Neuronal stem cell (in vitro differentiated cells): Measurements from ENCODE around the gene PLEKHA8.

Experiments used
- DNase-seq: peaks from one replicate; pipeline ENCODE4 v3.0.0-alpha.2; 2013; ENCODE audit warnings: low spot score
- H2AFZ ChIP-seq: one replicate; pipeline ENCODE4 v1.6.1; 2013; ENCODE audit warnings: mild to moderate bottlenecking, low read length, inconsistent platforms
- H2AK5ac ChIP-seq: 2 replicates; pipeline ENCODE4 v1.6.1; 2013; ENCODE audit warnings: low read depth, mild to moderate bottlenecking, inconsistent platforms, low read length, moderate library complexity, mixed read lengths
- H2BK120ac ChIP-seq: 2 replicates; pipeline ENCODE4 v1.6.1; 2013; ENCODE audit warnings: low read depth, mild to moderate bottlenecking, inconsistent platforms, low read length, moderate library complexity, mixed read lengths
- H2BK12ac ChIP-seq: one replicate; pipeline ENCODE4 v1.6.1; 2013; ENCODE audit warnings: low read length, inconsistent platforms
- H2BK15ac ChIP-seq: 2 replicates; pipeline ENCODE4 v1.6.1; 2013; ENCODE audit warnings: mild to moderate bottlenecking, low read length, inconsistent platforms, mixed read lengths
- H2BK5ac ChIP-seq: one replicate; pipeline ENCODE4 v1.6.1; 2013; ENCODE audit warnings: inconsistent platforms, mild to moderate bottlenecking, low read length, moderate library complexity
- H3K14ac ChIP-seq: one replicate; pipeline ENCODE4 v1.6.1; 2013; ENCODE audit warnings: low read length, inconsistent platforms
- H3K18ac ChIP-seq: 2 replicates; pipeline ENCODE4 v1.6.1; 2013; ENCODE audit warnings: low read length, inconsistent platforms
- H3K23ac ChIP-seq: 2 replicates; pipeline ENCODE4 v1.6.1; 2013; ENCODE audit warnings: low read depth, mild to moderate bottlenecking, mixed read lengths, low read length, inconsistent platforms; ENCODE audit not compliant: poor library complexity
- H3K27ac ChIP-seq: replicated peaks from 3 replicates; pipeline ENCODE4 v1.5.1; 2013; ENCODE audit warnings: low read length, inconsistent platforms
- H3K27me3 ChIP-seq, 3 experiments: 2 replicates each; pipeline ENCODE4 v1.6.1; 2013; ENCODE audit warnings: low read length in 3 of 3, mild to moderate bottlenecking in 2 of 3, inconsistent platforms in 1 of 3, low read depth in 1 of 3, mixed read lengths in 1 of 3, moderate library complexity in 1 of 3; ENCODE audit not compliant: control insufficient read depth in 3 of 3, insufficient read depth in 3 of 3
- H3K36me3 ChIP-seq, 2 donors: replicated peaks in 1 of 2; 2 replicates each; pipeline ENCODE4 v1.6.1; 2013; ENCODE audit warnings: low read length in 2 of 2; ENCODE audit not compliant: control insufficient read depth in 2 of 2, insufficient read depth in 2 of 2
- H3K4ac ChIP-seq: 2 replicates; pipeline ENCODE4 v1.6.1; 2013; ENCODE audit warnings: inconsistent platforms, mild to moderate bottlenecking, low read length, moderate library complexity
- H3K4me1 ChIP-seq, 2 donors: 1 replicate in 1 of 2; 2 replicates in 1 of 2; pipeline ENCODE4 v1.6.1; 2013; ENCODE audit warnings: low read length in 2 of 2, low read depth in 1 of 2; ENCODE audit not compliant: control insufficient read depth in 2 of 2, insufficient read depth in 1 of 2
- H3K4me2 ChIP-seq: one replicate; pipeline ENCODE4 v1.6.1; 2013; ENCODE audit warnings: mild to moderate bottlenecking, low read length, inconsistent platforms; ENCODE audit not compliant: insufficient read depth, poor library complexity, severe bottlenecking
- H3K4me3 ChIP-seq, 2 donors: 2 replicates each; pipeline ENCODE4 v1.5.1; 2013; ENCODE audit warnings: low read length in 2 of 2, mild to moderate bottlenecking in 2 of 2, inconsistent platforms in 1 of 2, moderate library complexity in 1 of 2
- H3K79me1 ChIP-seq: one replicate; pipeline ENCODE4 v1.6.1; 2013; ENCODE audit warnings: low read depth, mild to moderate bottlenecking, inconsistent platforms, low read length, moderate library complexity
- H3K9ac ChIP-seq: one replicate; pipeline ENCODE4 v1.6.1; 2013; ENCODE audit warnings: mild to moderate bottlenecking, low read depth, low read length, inconsistent platforms; ENCODE audit not compliant: poor library complexity
- H3K9me3 ChIP-seq, 2 donors: replicated peaks in 1 of 2; 2 replicates each; pipeline versions ENCODE3 to v1.6.1; 2013; ENCODE audit warnings: low read length in 2 of 2, mild to moderate bottlenecking in 2 of 2, inconsistent platforms in 1 of 2, low read depth in 1 of 2, mixed read lengths in 1 of 2, moderate library complexity in 1 of 2; ENCODE audit not compliant: control insufficient read depth in 2 of 2, insufficient read depth in 1 of 2
- H4K8ac ChIP-seq: one replicate; pipeline ENCODE4 v1.6.1; 2013; ENCODE audit warnings: low read depth, mild to moderate bottlenecking, inconsistent platforms, low read length, moderate library complexity
- H4K91ac ChIP-seq: one replicate; pipeline ENCODE4 v1.6.1; 2013; ENCODE audit warnings: low read length, low read depth, mild to moderate bottlenecking, inconsistent platforms; ENCODE audit not compliant: poor library complexity
- WGBS, 2 donors: extraction: QIAGEN DNeasy Blood & Tissue Kit; methylation state at CpG; one replicate each; pipeline ENCODE4 v1.1.7; 2013; ENCODE audit warnings: missing lambda C conversion rate in 2 of 2, mixed read lengths in 1 of 2; ENCODE audit not compliant: insufficient read length in 2 of 2, insufficient replicate concordance in 1 of 2; ENCODE audit errors: extremely low coverage in 2 of 2; 5-methylcytosine and 5-hydroxymethylcytosine counted together

PLEKHA8 gene

GRCh38 chr7:30068117-30068516 lies 39.9 kb downstream of the PLEKHA8 start:
- H3K27ac ChIP-seq = no peak overlapping the region
- H3K4me3 ChIP-seq = no peak overlapping the region
- no peak overlapping the region for H3K4me2 ChIP-seq
- H2AK5ac ChIP-seq = no peak overlapping the region
- H4K8ac ChIP-seq = no peak overlapping the region
- H4K91ac ChIP-seq = no peak overlapping the region
- no peak overlapping the region for H2AFZ ChIP-seq
- H3K4me1 ChIP-seq = no peaks in the 10 kb centered on the region
- H2BK12ac ChIP-seq = no peak overlapping the region
- H2BK120ac ChIP-seq = no peak overlapping the region
- no peak overlapping the region for H2BK5ac ChIP-seq
- H3K9ac ChIP-seq = no peak overlapping the region
- no peak overlapping the region for H3K14ac ChIP-seq
- no peaks in the 10 kb centered on the region for H3K9me3 ChIP-seq
- H3K36me3 ChIP-seq = peaks cover 13 to 99% of the 10 kb centered on the region in 2 donors
- DNase-seq = no peak
- H3K79me1 ChIP-seq = no peaks in the 10 kb centered on the region
- H3K23ac ChIP-seq = no peak overlapping the region
- no peak overlapping the region for H3K4ac ChIP-seq
- no peaks in the 10 kb centered on the region for H3K27me3 ChIP-seq
- H2BK15ac ChIP-seq = no peak overlapping the region
- H3K18ac ChIP-seq = no peak overlapping the region

- no peak for DNase-seq
- no peaks in the 10 kb centered on the region for H3K4me1 ChIP-seq
- H2BK15ac ChIP-seq = no peak overlapping the region
- no peak overlapping the region for H2BK120ac ChIP-seq
- H2BK12ac ChIP-seq = no peak overlapping the region
- no peak overlapping the region for H2BK5ac ChIP-seq
- no peak overlapping the region for H3K9ac ChIP-seq
- H3K23ac ChIP-seq = no peak overlapping the region
- no peak overlapping the region for H2AK5ac ChIP-seq
- no peak overlapping the region for H3K14ac ChIP-seq
- H3K36me3 ChIP-seq = peaks cover 5 to 94% of the 10 kb centered on the region in 2 donors
- no peaks in the 10 kb centered on the region for H3K27me3 ChIP-seq
- no peaks in the 10 kb centered on the region for H3K79me1 ChIP-seq
- H4K91ac ChIP-seq = no peak overlapping the region
- H3K18ac ChIP-seq = no peak overlapping the region
- no peak overlapping the region for H2AFZ ChIP-seq
- no CpG with 5 or more reads among the region's 5 CpGs for WGBS, 2 donors
- no peak overlapping the region for H3K4me3 ChIP-seq
- H3K9me3 ChIP-seq = no peaks in the 10 kb centered on the region
- H3K4ac ChIP-seq = no peak overlapping the region
- no peak overlapping the region for H4K8ac ChIP-seq
- no peak overlapping the region for H3K27ac ChIP-seq
- no peak overlapping the region for H3K4me2 ChIP-seq
These were observed 41.1 kb downstream of the PLEKHA8 start for GRCh38 chr7:30069096-30069867.

GRCh38 chr7:30070052-30070451 lies 41.8 kb downstream of the PLEKHA8 start:
- no peak overlapping the region for H2BK15ac ChIP-seq
- H3K27ac ChIP-seq = no peak overlapping the region
- no peak overlapping the region for H4K8ac ChIP-seq
- no peak overlapping the region for H3K23ac ChIP-seq
- no peak overlapping the region for H3K9ac ChIP-seq
- H2BK120ac ChIP-seq = no peak overlapping the region
- H2AK5ac ChIP-seq = no peak overlapping the region
- H3K4me3 ChIP-seq = no peak overlapping the region
- no peak for DNase-seq
- no peak overlapping the region for H3K14ac ChIP-seq
- no peak overlapping the region for H2BK12ac ChIP-seq
- no peaks in the 10 kb centered on the region for H3K9me3 ChIP-seq
- no peak overlapping the region for H3K4ac ChIP-seq
- no peak overlapping the region for H3K18ac ChIP-seq
- H2AFZ ChIP-seq = no peak overlapping the region
- H4K91ac ChIP-seq = no peak overlapping the region
- H3K36me3 ChIP-seq = peaks cover 7 to 92% of the 10 kb centered on the region in 2 donors
- H3K4me1 ChIP-seq = no peaks in the 10 kb centered on the region
- no peaks in the 10 kb centered on the region for H3K27me3 ChIP-seq
- no CpG with 5 or more reads among the region's 1 CpG for WGBS, 2 donors
- no peak overlapping the region for H2BK5ac ChIP-seq
- no peaks in the 10 kb centered on the region for H3K79me1 ChIP-seq
- H3K4me2 ChIP-seq = no peak overlapping the region

GRCh38 chr7:30072735-30073134 lies 44.5 kb downstream of the PLEKHA8 start:
- Histone ChIP-seq H2AFZ (no peak overlapping the region), H3K9ac (no peak overlapping the region)

More at GRCh38 chr7:30072735-30073134, 44.5 kb downstream of the PLEKHA8 start:
- Histone ChIP-seq H3K4me2 (no peak overlapping the region), H3K36me3 (peaks cover 8 to 89% of the 10 kb centered on the region in 2 donors), H2BK15ac (no peak overlapping the region), H4K91ac (no peak overlapping the region), H3K18ac (no peak overlapping the region), H3K27me3 (no peaks in the 10 kb centered on the region), H3K4ac (no peak overlapping the region), H4K8ac (no peak overlapping the region), H3K4me3 (no peak overlapping the region), H3K14ac (no peak overlapping the region), H2BK12ac (no peak overlapping the region), H3K23ac (no peak overlapping the region), H3K27ac (no peak overlapping the region), H2BK5ac (no peak overlapping the region), H3K9me3 (no peaks in the 10 kb centered on the region), H2AK5ac (no peak overlapping the region), H3K4me1 (no peaks in the 10 kb centered on the region), H2BK120ac (no peak overlapping the region), H3K79me1 (no peaks in the 10 kb centered on the region)
- no peak for DNase-seq
- no CpG with 5 or more reads among the region's 1 CpG for WGBS, 2 donors
